Omental fat pad (tissue), 4 donors: Measurements from ENCODE around the gene TRABD2A. TPM values are rescaled to one million over a fixed set of nuclear protein-coding genes. Genes with fewer than 3 reads are reported as not detected.

ENCODE experiments used
- ATAC-seq: fragments of 150-250 bp; one replicate; pipeline ENCODE4 v1.9.1; 2016; ENCODE audit warnings: mild to moderate bottlenecking, moderate library complexity; ENCODE audit not compliant: low FRiP score
- DNase-seq: peaks from one replicate; pipeline ENCODE4 v3.0.0-alpha.2; 2019; ENCODE audit warnings: low spot score
- CTCF ChIP-seq, 3 donors: fragments of 450-650 bp; IDR thresholded peaks; one replicate each; pipeline ENCODE4 v1.5.1; 2016 to 2017; ENCODE audit warnings: antibody characterized with exemption in 3 of 3, mild to moderate bottlenecking in 3 of 3, moderate library complexity in 2 of 3
- total RNA-seq, 4 donors: library from RNA; depleted of rRNA; stranded (reverse); fragments of >200 nt; gene quantifications; one replicate each; pipeline ENCODE4 v1.1.0, GENCODE V29; 2016

Gene TRABD2A
- total RNA-seq: 1 to 10 TPM; 5.3 to 9.0 (median 6.4) TPM

- TF ChIP-seq CTCF (IDR thresholded peaks at IDR 0.05): no peak
- DNase-seq: no peak
- ATAC-seq: peak; percentile 30
These were observed at the start of gene TRABD2A for GRCh38 chr2:84880645-84881521. Gene TRABD2A (minus strand): TSS chr2:84881084. CDS start chr2:84881039, 45 bp downstream.

GRCh38 chr2:84927275-84927627, 46.4 kb upstream of the TRABD2A start:
- DNase-seq (no peak), ATAC-seq (no peak)
- no peak for TF ChIP-seq CTCF (IDR thresholded peaks at IDR 0.05)

GRCh38 chr2:84925724-84926376, 45.0 kb upstream of the TRABD2A start:
- TF ChIP-seq CTCF (IDR thresholded peaks at IDR 0.05): peak in 2 of 3 donors; percentile 78 to 98
- ATAC-seq (peak; percentile 75), DNase-seq (peak; percentile 100)

- no peak for TF ChIP-seq CTCF (IDR thresholded peaks at IDR 0.05)
- no peak for DNase-seq
- ATAC-seq: no peak
These were observed 44.4 kb upstream of the TRABD2A start for GRCh38 chr2:84925336-84925723.

- ATAC-seq (peak; percentile 24), DNase-seq (no peak)
- TF ChIP-seq CTCF (IDR thresholded peaks at IDR 0.05): no peak
These were observed 43.6 kb upstream of the TRABD2A start for GRCh38 chr2:84924173-84925106.

GRCh38 chr2:84923009-84923408, 42.1 kb upstream of the TRABD2A start:
- ATAC-seq (no peak), DNase-seq (no peak)
- TF ChIP-seq CTCF (IDR thresholded peaks at IDR 0.05): no peak
